H9 (cell line): ENCODE data around the gene RNF111. TPM values are rescaled to one million over a fixed set of nuclear protein-coding genes. Genes with fewer than 3 reads are reported as not detected.

Experiments
- DNase-seq: peaks from one replicate; pipeline ENCODE4 v3.0.0-alpha.2; 2017
- H2AFZ ChIP-seq: one replicate; pipeline ENCODE4 v1.6.1; 2013; ENCODE audit warnings: mild to moderate bottlenecking, low read length, control low read depth, moderate library complexity
- H2AK5ac ChIP-seq: 2 replicates; pipeline ENCODE4 v1.6.1; 2013; ENCODE audit warnings: low read length, control low read depth, mixed read lengths; ENCODE audit not compliant: insufficient read length
- H2BK120ac ChIP-seq: one replicate; pipeline ENCODE4 v1.6.1; 2013; ENCODE audit warnings: low read depth, mild to moderate bottlenecking, low read length, control low read depth, inconsistent platforms; ENCODE audit not compliant: poor library complexity, severe bottlenecking
- H2BK12ac ChIP-seq: 2 replicates; pipeline ENCODE4 v1.6.1; 2013; ENCODE audit warnings: low read length, control low read depth, mixed read lengths, low read depth; ENCODE audit not compliant: insufficient read length
- H2BK15ac ChIP-seq: 2 replicates; pipeline ENCODE4 v1.6.1; 2013; ENCODE audit warnings: low read depth, low read length, control low read depth
- H2BK20ac ChIP-seq: one replicate; pipeline ENCODE4 v1.6.1; 2013; ENCODE audit warnings: low read depth, mild to moderate bottlenecking, low read length, control low read depth, inconsistent platforms; ENCODE audit not compliant: poor library complexity, severe bottlenecking
- H2BK5ac ChIP-seq: 2 replicates; pipeline ENCODE4 v1.6.1; 2013; ENCODE audit warnings: low read length, control low read depth, mixed read lengths; ENCODE audit not compliant: insufficient read length
- H3K14ac ChIP-seq: 2 replicates; pipeline ENCODE4 v1.6.1; 2013; ENCODE audit warnings: low read length, control low read depth; ENCODE audit not compliant: insufficient read depth
- H3K18ac ChIP-seq: 2 replicates; pipeline ENCODE4 v1.6.1; 2013; ENCODE audit warnings: low read depth, mild to moderate bottlenecking, mixed read lengths, low read length, control low read depth; ENCODE audit not compliant: insufficient read length
- H3K23ac ChIP-seq: 2 replicates; pipeline ENCODE4 v1.6.1; 2013; ENCODE audit warnings: low read length, control low read depth, mixed read lengths, low read depth; ENCODE audit not compliant: insufficient read length
- H3K23me2 ChIP-seq: 2 replicates; pipeline ENCODE4 v1.6.1; 2013; ENCODE audit warnings: low read depth, mild to moderate bottlenecking, mixed read lengths, low read length, control low read depth; ENCODE audit not compliant: insufficient read length, poor library complexity, severe bottlenecking
- H3K27ac ChIP-seq: 2 replicates; pipeline ENCODE4 v1.5.1; 2013; ENCODE audit warnings: low read length, control low read depth, mixed read lengths, low read depth; ENCODE audit not compliant: insufficient read length
- H3K27me3 ChIP-seq: 2 replicates; pipeline ENCODE4 v1.6.1; 2013; ENCODE audit warnings: low read length, control low read depth, inconsistent platforms; ENCODE audit not compliant: insufficient read depth
- H3K4ac ChIP-seq: 2 replicates; pipeline ENCODE4 v1.6.1; 2013; ENCODE audit warnings: low read depth, mild to moderate bottlenecking, control low read depth, inconsistent platforms, low read length, moderate library complexity
- H3K4me1 ChIP-seq: 2 replicates; pipeline ENCODE4 v1.6.1; 2013; ENCODE audit warnings: low read length, control low read depth, inconsistent platforms; ENCODE audit not compliant: insufficient read depth
- H3K4me2 ChIP-seq: 2 replicates; pipeline ENCODE4 v1.6.1; 2013; ENCODE audit warnings: low read length, control low read depth, mixed read lengths; ENCODE audit not compliant: insufficient read length, insufficient read depth
- H3K56ac ChIP-seq: 2 replicates; pipeline ENCODE4 v1.6.1; 2013; ENCODE audit warnings: low read depth, mild to moderate bottlenecking, mixed read lengths, low read length, control low read depth; ENCODE audit not compliant: insufficient read length
- H3K79me1 ChIP-seq: 2 replicates; pipeline ENCODE4 v1.6.1; 2013; ENCODE audit warnings: low read depth, mild to moderate bottlenecking, moderate library complexity, low read length, control low read depth, inconsistent platforms; ENCODE audit not compliant: insufficient read depth, poor library complexity, severe bottlenecking
- H3K79me2 ChIP-seq: 2 replicates; pipeline ENCODE4 v1.6.1; 2013; ENCODE audit warnings: low read length, control low read depth, inconsistent platforms; ENCODE audit not compliant: insufficient read depth
- H3K9ac ChIP-seq: 2 replicates; pipeline ENCODE4 v1.6.1; 2013; ENCODE audit warnings: low read length, control low read depth, mixed read lengths; ENCODE audit not compliant: insufficient read length; ENCODE audit errors: extremely low read depth
- H3K9me3 ChIP-seq: one replicate; pipeline ENCODE4 v1.6.1; 2013; ENCODE audit warnings: low read depth, low read length, inconsistent platforms; ENCODE audit not compliant: control insufficient read depth
- H3T11ph ChIP-seq: one replicate; pipeline ENCODE4 v1.6.1; 2013; ENCODE audit warnings: mild to moderate bottlenecking, low read length, control low read depth, inconsistent platforms
- H4K20me1 ChIP-seq: one replicate; pipeline ENCODE4 v1.6.1; 2013; ENCODE audit not compliant: control insufficient read depth, insufficient read length, insufficient read depth
- H4K5ac ChIP-seq: 2 replicates; pipeline ENCODE4 v1.6.1; 2013; ENCODE audit warnings: low read depth, mild to moderate bottlenecking, mixed read lengths, low read length, control low read depth; ENCODE audit not compliant: insufficient read length
- H4K8ac ChIP-seq: replicated peaks from 2 replicates; pipeline ENCODE4 v1.6.1; 2013; ENCODE audit warnings: low read length, control low read depth, mixed read lengths, low read depth; ENCODE audit not compliant: insufficient read length
- H4K91ac ChIP-seq: 2 replicates; pipeline ENCODE4 v1.6.1; 2013; ENCODE audit warnings: low read depth, mild to moderate bottlenecking, moderate library complexity, mixed read lengths, low read length, control low read depth; ENCODE audit not compliant: insufficient read length
- H3K27ac Mint-ChIP-seq, 3 experiments: 2 replicates in 2 of 3; 3 replicates in 1 of 3; pipeline ENCODE4 v1.8.0; 2020 to 2021; ENCODE audit warnings: mixed read lengths in 3 of 3, mild to moderate bottlenecking in 1 of 3, moderate library complexity in 1 of 3
- H3K27me3 Mint-ChIP-seq: 2 replicates; pipeline ENCODE4 v1.8.0; 2021; ENCODE audit warnings: low read depth, mild to moderate bottlenecking, moderate library complexity, mixed read lengths
- H3K36me3 Mint-ChIP-seq, 3 experiments: 2 replicates in 2 of 3; 3 replicates in 1 of 3; pipeline ENCODE4 v1.8.0; 2020 to 2021; ENCODE audit warnings: low read depth in 3 of 3, mixed read lengths in 3 of 3; ENCODE audit not compliant: insufficient read depth in 1 of 3
- H3K4me1 Mint-ChIP-seq, 2 experiments: 2 replicates each; pipeline ENCODE4 v1.8.0; 2020; ENCODE audit warnings: mixed read lengths in 2 of 2
- H3K4me3 Mint-ChIP-seq, 2 experiments: 2 replicates in 1 of 2; 3 replicates in 1 of 2; pipeline ENCODE4 v1.8.0; 2020 to 2021; ENCODE audit warnings: mild to moderate bottlenecking in 2 of 2, mixed read lengths in 2 of 2, moderate library complexity in 1 of 2
- H3K9me3 Mint-ChIP-seq, 2 experiments: 2 replicates in 1 of 2; 3 replicates in 1 of 2; pipeline ENCODE4 v1.8.0; 2020; ENCODE audit warnings: mild to moderate bottlenecking in 2 of 2, mixed read lengths in 2 of 2, moderate library complexity in 1 of 2
- WGBS: extraction: QIAGEN DNeasy Blood & Tissue Kit; methylation state at CpG from one replicate; pipeline ENCODE4 v1.1.7; 2013; ENCODE audit warnings: missing lambda C conversion rate, low lambda C conversion rate, mixed read lengths; ENCODE audit not compliant: insufficient read length; ENCODE audit errors: extremely low coverage; 5-methylcytosine and 5-hydroxymethylcytosine counted together
- total RNA-seq: library from RNA; stranded (reverse); gene quantifications from 2 replicates; pipeline ENCODE4 v1.2.1, GENCODE V29; 2021
- TF ChIP-seq, protein P1 (sequence below): fragments of 200-600 bp; sonication (generic); conservative IDR thresholded peaks from 3 replicates; pipeline ENCODE4 v1.8.0; 2021; ENCODE audit warnings: antibody characterized with exemption, mild to moderate bottlenecking

Gene RNF111
- total RNA-seq, 1 experiment from 2014 or later = 28.0 TPM

GRCh38 chr15:58999694-59000093 is 12.2 kb downstream of the RNF111 start:
- no CpG with 5 or more reads among the region's 2 CpGs for WGBS
- Histone ChIP-seq H2BK20ac (no peak overlapping the region), H3K4me2 (no peak overlapping the region), H3K9me3 (no peaks in the 10 kb centered on the region), H3K18ac (no peak overlapping the region), H2BK120ac (no peak overlapping the region), H2AK5ac (no peak overlapping the region), H4K20me1 (no peaks in the 10 kb centered on the region), H4K8ac (no peak overlapping the region), H3K4me1 (no peaks in the 10 kb centered on the region), H3K27ac (no peak overlapping the region), H4K91ac (no peak overlapping the region), H3K4ac (no peak overlapping the region), H3K9ac (no peak overlapping the region), H3K79me1 (peaks cover 3% of the 10 kb centered on the region), H3K14ac (no peak overlapping the region), H3K23ac (no peak overlapping the region), H2BK12ac (no peak overlapping the region), H3K79me2 (peaks cover 2% of the 10 kb centered on the region; the same call in 1 of the 2 replicates), H4K5ac (no peak overlapping the region), H2AFZ (no peak overlapping the region), H3K23me2 (no peaks in the 10 kb centered on the region), H3K56ac (no peak overlapping the region), H3T11ph (no peak overlapping the region), H3K27me3 (no peaks in the 10 kb centered on the region), H2BK15ac (no peak overlapping the region), H2BK5ac (no peak overlapping the region)
- no peak overlapping the region for H3K4me3 Mint-ChIP-seq
- TF ChIP-seq, protein P1, sequence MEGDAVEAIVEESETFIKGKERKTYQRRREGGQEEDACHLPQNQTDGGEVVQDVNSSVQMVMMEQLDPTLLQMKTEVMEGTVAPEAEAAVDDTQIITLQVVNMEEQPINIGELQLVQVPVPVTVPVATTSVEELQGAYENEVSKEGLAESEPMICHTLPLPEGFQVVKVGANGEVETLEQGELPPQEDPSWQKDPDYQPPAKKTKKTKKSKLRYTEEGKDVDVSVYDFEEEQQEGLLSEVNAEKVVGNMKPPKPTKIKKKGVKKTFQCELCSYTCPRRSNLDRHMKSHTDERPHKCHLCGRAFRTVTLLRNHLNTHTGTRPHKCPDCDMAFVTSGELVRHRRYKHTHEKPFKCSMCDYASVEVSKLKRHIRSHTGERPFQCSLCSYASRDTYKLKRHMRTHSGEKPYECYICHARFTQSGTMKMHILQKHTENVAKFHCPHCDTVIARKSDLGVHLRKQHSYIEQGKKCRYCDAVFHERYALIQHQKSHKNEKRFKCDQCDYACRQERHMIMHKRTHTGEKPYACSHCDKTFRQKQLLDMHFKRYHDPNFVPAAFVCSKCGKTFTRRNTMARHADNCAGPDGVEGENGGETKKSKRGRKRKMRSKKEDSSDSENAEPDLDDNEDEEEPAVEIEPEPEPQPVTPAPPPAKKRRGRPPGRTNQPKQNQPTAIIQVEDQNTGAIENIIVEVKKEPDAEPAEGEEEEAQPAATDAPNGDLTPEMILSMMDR = no peak
- no peak overlapping the region; a peak in 1 of 7 replicates for H3K27ac Mint-ChIP-seq
- H3K9me3 Mint-ChIP-seq = no peaks in the 10 kb centered on the region; a peak in 1 of 5 replicates
- peaks cover 0 to 5% (median 4%) of the 10 kb centered on the region in 3 experiments; a peak in 3 of 7 replicates for H3K36me3 Mint-ChIP-seq
- no peaks in the 10 kb centered on the region for H3K27me3 Mint-ChIP-seq
- peaks cover 3% of the 10 kb centered on the region in 2 experiments; a peak in 1 of 4 replicates for H3K4me1 Mint-ChIP-seq
- no peak for DNase-seq
